Keratinocyte (primary cell): ENCODE measurements around the gene ACTN3.

Source experiments
- EZH2 ChIP-seq: IDR thresholded peaks from one replicate; pipeline ENCODE4 v1.6.1; 2012; ENCODE audit warnings: inconsistent platforms, mild to moderate bottlenecking, low read length, moderate library complexity
- TF ChIP-seq, protein P1 (sequence below), 3 experiments: IDR thresholded peaks in 1 of 3; conservative IDR thresholded peaks in 1 of 3; optimal IDR thresholded peaks in 1 of 3; 2 replicates in 2 of 3; 3 replicates in 1 of 3; pipeline versions ENCODE3 to v1.5.1; 2011; ENCODE audit warnings: low read length in 3 of 3, mild to moderate bottlenecking in 3 of 3, moderate library complexity in 2 of 3, control low read depth in 1 of 3, inconsistent platforms in 1 of 3; ENCODE audit not compliant: insufficient read depth in 2 of 3; ENCODE audit errors: extremely low read depth in 1 of 3

- TF ChIP-seq, protein P1, sequence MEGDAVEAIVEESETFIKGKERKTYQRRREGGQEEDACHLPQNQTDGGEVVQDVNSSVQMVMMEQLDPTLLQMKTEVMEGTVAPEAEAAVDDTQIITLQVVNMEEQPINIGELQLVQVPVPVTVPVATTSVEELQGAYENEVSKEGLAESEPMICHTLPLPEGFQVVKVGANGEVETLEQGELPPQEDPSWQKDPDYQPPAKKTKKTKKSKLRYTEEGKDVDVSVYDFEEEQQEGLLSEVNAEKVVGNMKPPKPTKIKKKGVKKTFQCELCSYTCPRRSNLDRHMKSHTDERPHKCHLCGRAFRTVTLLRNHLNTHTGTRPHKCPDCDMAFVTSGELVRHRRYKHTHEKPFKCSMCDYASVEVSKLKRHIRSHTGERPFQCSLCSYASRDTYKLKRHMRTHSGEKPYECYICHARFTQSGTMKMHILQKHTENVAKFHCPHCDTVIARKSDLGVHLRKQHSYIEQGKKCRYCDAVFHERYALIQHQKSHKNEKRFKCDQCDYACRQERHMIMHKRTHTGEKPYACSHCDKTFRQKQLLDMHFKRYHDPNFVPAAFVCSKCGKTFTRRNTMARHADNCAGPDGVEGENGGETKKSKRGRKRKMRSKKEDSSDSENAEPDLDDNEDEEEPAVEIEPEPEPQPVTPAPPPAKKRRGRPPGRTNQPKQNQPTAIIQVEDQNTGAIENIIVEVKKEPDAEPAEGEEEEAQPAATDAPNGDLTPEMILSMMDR (optimal IDR thresholded peaks at IDR 0.05 in 1 of 3, IDR thresholded peaks at IDR 0.05 in 1 of 3, conservative IDR thresholded peaks at IDR 0.05 in 1 of 3; ENCODE audit: extremely low read depth in 1 of 3, insufficient read depth in 2 of 3, low read length in 3 of 3), result no peak
- TF ChIP-seq EZH2, result no peak
These were observed 34.6 kb downstream of the ACTN3 start for GRCh38 chr11:66581261-66581660.
